ENCODE measurements around the gene OR5M8. TPM values are rescaled to one million over a fixed set of nuclear protein-coding genes. Genes with fewer than 3 reads are reported as not detected.

OR5M8 gene
- not detected in 5 replicates for total RNA-seq (2022; extraction: Qiagen RNA extraction)

DNA sequence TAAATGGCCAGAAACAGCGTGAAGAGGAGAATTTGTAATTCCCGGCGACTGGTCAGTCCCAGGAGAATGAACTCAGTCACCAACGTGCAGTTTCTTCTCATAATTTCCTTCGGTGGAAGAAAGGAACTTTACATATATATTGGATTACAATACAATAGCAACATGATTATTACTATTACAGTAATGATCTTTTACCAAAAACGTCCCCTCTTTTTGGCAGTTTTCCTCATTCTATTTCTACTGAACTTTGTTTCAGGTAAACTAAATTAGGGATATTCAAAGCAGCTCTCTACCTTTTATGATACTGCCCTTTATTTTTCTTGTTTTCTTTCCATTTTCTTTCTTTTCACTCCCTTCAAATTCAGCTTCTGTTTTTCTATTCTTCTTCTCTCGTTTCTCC lies at the start of gene OR5M8:
OR5M8 (minus strand) TSS at position 101 of the 400 bp plus-strand sequence; CDS start at position 101, 0 bp downstream.

DNA sequence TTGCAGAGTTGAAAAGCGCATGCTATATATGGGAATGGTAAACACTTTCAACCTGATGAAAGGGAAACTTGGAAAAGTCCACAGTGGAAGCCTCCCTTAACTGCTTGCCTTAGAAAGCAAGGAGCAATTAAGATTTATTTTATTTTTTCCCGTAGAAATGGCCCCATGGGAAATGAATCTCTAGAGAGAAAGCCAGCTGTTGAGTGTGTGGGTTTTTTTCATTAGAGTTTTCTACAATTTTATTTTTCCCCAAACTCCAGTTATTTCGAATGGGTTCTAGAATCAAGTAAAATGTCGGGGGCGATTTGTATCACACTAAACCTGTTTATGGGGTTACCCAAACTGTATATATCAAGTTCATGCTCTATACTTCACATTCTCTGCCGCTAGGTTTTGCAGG lies 17.9 kb downstream of the OR5M8 start, which contains the start of gene OR5M3:
OR5M3 (minus strand) TSS at position 101 of the 400 bp plus-strand sequence. CDS start 2,855 bp downstream, outside the sequence.

Other genes starting within 250 kb of the OR5M8 start
- not detected in 5 replicates for gene OR5T3, start 239.1 kb downstream of the OR5M8 start, total RNA-seq (2022; extraction: Qiagen RNA extraction)
- not detected in 5 replicates for gene OR5T1, start 217.2 kb downstream of the OR5M8 start, total RNA-seq (2022; extraction: Qiagen RNA extraction)
- gene OR8H1, start 199.1 kb downstream of the OR5M8 start, total RNA-seq (2022; extraction: Qiagen RNA extraction) = not detected in 5 replicates
- gene OR8K3, start 176.2 kb downstream of the OR5M8 start, total RNA-seq (2022; extraction: Qiagen RNA extraction) = not detected in 5 replicates
- not detected in 5 replicates for gene OR8K1, start 145.3 kb downstream of the OR5M8 start, total RNA-seq (2022; extraction: Qiagen RNA extraction)
- gene OR8J1, start 137.1 kb downstream of the OR5M8 start, total RNA-seq (2022; extraction: Qiagen RNA extraction) = not detected in 5 replicates
- gene OR8U1, start 115.7 kb downstream of the OR5M8 start, total RNA-seq (2022; extraction: Qiagen RNA extraction) = not detected in 5 replicates
- not detected in 5 replicates for gene OR5AL1, start 78.7 kb downstream of the OR5M8 start, total RNA-seq (2022; extraction: Qiagen RNA extraction)
- not detected in 5 replicates for gene OR5M3, start 18.0 kb downstream of the OR5M8 start, total RNA-seq (2022; extraction: Qiagen RNA extraction)
- gene OR5M11, start 51.9 kb upstream of the OR5M8 start, total RNA-seq (2022; extraction: Qiagen RNA extraction) = not detected in 5 replicates
- gene OR5M10, start 86.4 kb upstream of the OR5M8 start, total RNA-seq (2022; extraction: Qiagen RNA extraction) = not detected in 5 replicates
- not detected in 5 replicates for gene OR5M1, start 123.5 kb upstream of the OR5M8 start, total RNA-seq (2022; extraction: Qiagen RNA extraction)
- not detected in 5 replicates for gene OR5AP2, start 151.1 kb upstream of the OR5M8 start, total RNA-seq (2022; extraction: Qiagen RNA extraction)
- gene OR5AR1, start 172.3 kb upstream of the OR5M8 start, total RNA-seq (2022; extraction: Qiagen RNA extraction) = not detected in 5 replicates
- gene OR9G1, start 207.7 kb upstream of the OR5M8 start, total RNA-seq (2022; extraction: Qiagen RNA extraction) = not detected in 5 replicates